Measurements from ENCODE around the gene UBE2I. TPM values are rescaled to one million over a fixed set of nuclear protein-coding genes. Genes with fewer than 3 reads are reported as not detected.
A peak's percentile ranks its signal among the peaks of the same experiment; 100 is the strongest.

The UBE2I gene
- total RNA-seq, 1 donor from 2014 or later = 105 TPM

GRCh38 chr16:1330931-1331711 is 21.7 kb downstream of the UBE2I start:
- no peaks in the 10 kb centered on the region for H3K36me3 Mint-ChIP-seq (ENCODE audit: low read depth)
- H3K27me3 Mint-ChIP-seq (ENCODE audit: low read depth) = peaks cover 22% of the 10 kb centered on the region
- H3K9me3 Mint-ChIP-seq (ENCODE audit: low read depth) = no peaks in the 10 kb centered on the region
- H3K27ac Mint-ChIP-seq (ENCODE audit: unreplicated experiment) = no peak overlapping the region
- TF ChIP-seq CTCF (IDR thresholded peaks at IDR 0.05) = peak; percentile 4
- no peak for DNase-seq (ENCODE audit: low spot score)
- H3K4me1 Mint-ChIP-seq (ENCODE audit: low read depth) = peaks cover 4% of the 10 kb centered on the region
- H3K4me3 Mint-ChIP-seq (ENCODE audit: unreplicated experiment) = no peak overlapping the region

- DNase-seq (ENCODE audit: low spot score) = no peak
- H3K9me3 Mint-ChIP-seq (ENCODE audit: low read depth) = no peaks in the 10 kb centered on the region
- H3K27ac Mint-ChIP-seq (ENCODE audit: unreplicated experiment) = no peak overlapping the region
- H3K4me1 Mint-ChIP-seq (ENCODE audit: low read depth) = peaks cover 4% of the 10 kb centered on the region
- no peaks in the 10 kb centered on the region for H3K36me3 Mint-ChIP-seq (ENCODE audit: low read depth)
- no peak for TF ChIP-seq CTCF (IDR thresholded peaks at IDR 0.05)
- H3K27me3 Mint-ChIP-seq (ENCODE audit: low read depth) = peaks cover 26% of the 10 kb centered on the region
- no peak overlapping the region for H3K4me3 Mint-ChIP-seq (ENCODE audit: unreplicated experiment)
Measured at GRCh38 chr16:1331712-1332617, 22.5 kb downstream of the UBE2I start.

GRCh38 chr16:1332618-1333148 is 23.2 kb downstream of the UBE2I start:
- Mint-ChIP-seq H3K4me3 (ENCODE audit: unreplicated experiment) (peak overlapping the region; percentile 35), H3K36me3 (ENCODE audit: low read depth) (no peaks in the 10 kb centered on the region), H3K27me3 (ENCODE audit: low read depth) (peaks cover 26% of the 10 kb centered on the region), H3K27ac (ENCODE audit: unreplicated experiment) (no peak overlapping the region), H3K4me1 (ENCODE audit: low read depth) (peaks cover 4% of the 10 kb centered on the region), H3K9me3 (ENCODE audit: low read depth) (no peaks in the 10 kb centered on the region)
- DNase-seq (ENCODE audit: low spot score) = no peak
- no peak for TF ChIP-seq CTCF (IDR thresholded peaks at IDR 0.05)

GRCh38 chr16:1333149-1333812 is 23.8 kb downstream of the UBE2I start, which contains the start of gene BAIAP3:
TSS of gene BAIAP3 (plus strand) at chr16:1333645. CDS start at chr16:1338550, 4,905 bp downstream.
- H3K4me1 Mint-ChIP-seq (ENCODE audit: low read depth) = peaks cover 4% of the 10 kb centered on the region
- H3K4me3 Mint-ChIP-seq (ENCODE audit: unreplicated experiment) = peak within 1 kb of the TSS; percentile 35
- H3K27ac Mint-ChIP-seq (ENCODE audit: unreplicated experiment) = no peak within 1 kb of the TSS
- peaks cover 26% of the 10 kb centered on the region for H3K27me3 Mint-ChIP-seq (ENCODE audit: low read depth)
- TF ChIP-seq CTCF (IDR thresholded peaks at IDR 0.05) = no peak
- DNase-seq (ENCODE audit: low spot score) = no peak
- no peaks in the 10 kb centered on the region for H3K36me3 Mint-ChIP-seq (ENCODE audit: low read depth)
- H3K9me3 Mint-ChIP-seq (ENCODE audit: low read depth) = no peaks in the 10 kb centered on the region
